GM18867 (cell line): ENCODE data around the gene SERAC1.
"Not testable (repeated sequence)": the region's sequence is repeated elsewhere in the genome, so short reads cannot be mapped to it uniquely, and the experiment has no call there.

Source experiments
- ATAC-seq: cut with Tn5 transposase; IDR thresholded peaks from one replicate; pipeline ENCODE4 v1.9.1; 2021; ENCODE audit warnings: mild to moderate bottlenecking, moderate library complexity; ENCODE audit not compliant: unreplicated experiment

SERAC1 gene

GRCh38 chr6:158174514-158174913 is 6.5 kb upstream of the SERAC1 start:
- ATAC-seq = no peak

GRCh38 chr6:158174024-158174423 is 6.0 kb upstream of the SERAC1 start:
- ATAC-seq = no peak

GRCh38 chr6:158172001-158172400 is 3.9 kb upstream of the SERAC1 start:
- ATAC-seq = no peak

- no peak for ATAC-seq
Measured at GRCh38 chr6:158170656-158171081, 2.6 kb upstream of the SERAC1 start.

- ATAC-seq = not testable (repeated sequence)
Measured at GRCh38 chr6:158169634-158170033, 1.6 kb upstream of the SERAC1 start.

- ATAC-seq = no peak
Measured at GRCh38 chr6:158165919-158166416, 2.1 kb downstream of the SERAC1 start.

- ATAC-seq = no peak
Measured at GRCh38 chr6:158164579-158165170, 3.4 kb downstream of the SERAC1 start.

- no peak for ATAC-seq
Measured at GRCh38 chr6:158161566-158162254, 6.4 kb downstream of the SERAC1 start.

- no peak for ATAC-seq
Measured at GRCh38 chr6:158160932-158161539, 7.0 kb downstream of the SERAC1 start.

- ATAC-seq = no peak
Measured at GRCh38 chr6:158158748-158159147, 9.3 kb downstream of the SERAC1 start.

- ATAC-seq = no peak
Measured at GRCh38 chr6:158158123-158158522, 9.9 kb downstream of the SERAC1 start.

- no peak for ATAC-seq
Measured at GRCh38 chr6:158157064-158157764, 10.8 kb downstream of the SERAC1 start.

GRCh38 chr6:158154816-158155215 is 13.2 kb downstream of the SERAC1 start:
- ATAC-seq = no peak

- no peak for ATAC-seq
Measured at GRCh38 chr6:158153576-158153975, 14.5 kb downstream of the SERAC1 start.

- ATAC-seq = no peak
Measured at GRCh38 chr6:158152659-158153058, 15.4 kb downstream of the SERAC1 start.

- not testable (repeated sequence) for ATAC-seq
Measured at GRCh38 chr6:158152025-158152424, 16.0 kb downstream of the SERAC1 start.

- no peak for ATAC-seq
Measured at GRCh38 chr6:158150701-158151100, 17.4 kb downstream of the SERAC1 start.

GRCh38 chr6:158149641-158150040 is 18.4 kb downstream of the SERAC1 start:
- ATAC-seq = no peak

- ATAC-seq = no peak
Measured at GRCh38 chr6:158143700-158144099, 24.4 kb downstream of the SERAC1 start.

GRCh38 chr6:158142789-158143188 is 25.3 kb downstream of the SERAC1 start:
- no peak for ATAC-seq

GRCh38 chr6:158131926-158132325 is 36.1 kb downstream of the SERAC1 start:
- ATAC-seq = no peak
